Kidney epithelial cell (primary cell): ENCODE measurements around the gene PNPLA8. TPM values are rescaled to one million over a fixed set of nuclear protein-coding genes. Genes with fewer than 3 reads are reported as not detected.

Experiments
- DNase-seq: peaks from one replicate; pipeline ENCODE4 v3.0.0-alpha.2; 2010; ENCODE audit warnings: low read depth
- H3K27me3 ChIP-seq: 2 replicates; pipeline ENCODE4 v1.6.0; 2011; ENCODE audit warnings: low read length; ENCODE audit not compliant: control insufficient read depth, insufficient read depth
- H3K36me3 ChIP-seq: 2 replicates; pipeline ENCODE4 v1.5.1; 2011; ENCODE audit warnings: low read length; ENCODE audit not compliant: control insufficient read depth, insufficient read depth
- H3K4me3 ChIP-seq: 2 replicates; pipeline ENCODE4 v1.5.1; 2011; ENCODE audit warnings: low read depth, mild to moderate bottlenecking, control low read depth, low read length
- total RNA-seq: library from RNA; depleted of rRNA; stranded (reverse); fragments of >200 nt; gene quantifications from 2 replicates; pipeline ENCODE4 v1.2.3, GENCODE V29; 2015
- TF ChIP-seq, protein P1 (sequence below): IDR thresholded peaks from 2 replicates; pipeline ENCODE4 v1.5.1; 2011; ENCODE audit warnings: mild to moderate bottlenecking, moderate library complexity, low read length, control low read depth, inconsistent platforms; ENCODE audit not compliant: insufficient read depth, poor library complexity, severe bottlenecking

PNPLA8 gene
- total RNA-seq, 1 donor from 2014 or later, result 26.3 TPM

- TF ChIP-seq, protein P1, sequence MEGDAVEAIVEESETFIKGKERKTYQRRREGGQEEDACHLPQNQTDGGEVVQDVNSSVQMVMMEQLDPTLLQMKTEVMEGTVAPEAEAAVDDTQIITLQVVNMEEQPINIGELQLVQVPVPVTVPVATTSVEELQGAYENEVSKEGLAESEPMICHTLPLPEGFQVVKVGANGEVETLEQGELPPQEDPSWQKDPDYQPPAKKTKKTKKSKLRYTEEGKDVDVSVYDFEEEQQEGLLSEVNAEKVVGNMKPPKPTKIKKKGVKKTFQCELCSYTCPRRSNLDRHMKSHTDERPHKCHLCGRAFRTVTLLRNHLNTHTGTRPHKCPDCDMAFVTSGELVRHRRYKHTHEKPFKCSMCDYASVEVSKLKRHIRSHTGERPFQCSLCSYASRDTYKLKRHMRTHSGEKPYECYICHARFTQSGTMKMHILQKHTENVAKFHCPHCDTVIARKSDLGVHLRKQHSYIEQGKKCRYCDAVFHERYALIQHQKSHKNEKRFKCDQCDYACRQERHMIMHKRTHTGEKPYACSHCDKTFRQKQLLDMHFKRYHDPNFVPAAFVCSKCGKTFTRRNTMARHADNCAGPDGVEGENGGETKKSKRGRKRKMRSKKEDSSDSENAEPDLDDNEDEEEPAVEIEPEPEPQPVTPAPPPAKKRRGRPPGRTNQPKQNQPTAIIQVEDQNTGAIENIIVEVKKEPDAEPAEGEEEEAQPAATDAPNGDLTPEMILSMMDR, result peak; percentile 70
- Histone ChIP-seq H3K36me3 (no peaks in the 10 kb centered on the region), H3K27me3 (peaks cover 13% of the 10 kb centered on the region), H3K4me3 (no peak overlapping the region)
- no peak for DNase-seq
These were observed 65.9 kb downstream of the PNPLA8 start for GRCh38 chr7:108459922-108460551.

GRCh38 chr7:108457871-108458270 lies 68.1 kb downstream of the PNPLA8 start:
- TF ChIP-seq, protein P1, result no peak
- DNase-seq, result no peak
- peaks cover 13% of the 10 kb centered on the region for H3K27me3 ChIP-seq
- no peaks in the 10 kb centered on the region for H3K36me3 ChIP-seq
- H3K4me3 ChIP-seq, result no peak overlapping the region

DNA sequence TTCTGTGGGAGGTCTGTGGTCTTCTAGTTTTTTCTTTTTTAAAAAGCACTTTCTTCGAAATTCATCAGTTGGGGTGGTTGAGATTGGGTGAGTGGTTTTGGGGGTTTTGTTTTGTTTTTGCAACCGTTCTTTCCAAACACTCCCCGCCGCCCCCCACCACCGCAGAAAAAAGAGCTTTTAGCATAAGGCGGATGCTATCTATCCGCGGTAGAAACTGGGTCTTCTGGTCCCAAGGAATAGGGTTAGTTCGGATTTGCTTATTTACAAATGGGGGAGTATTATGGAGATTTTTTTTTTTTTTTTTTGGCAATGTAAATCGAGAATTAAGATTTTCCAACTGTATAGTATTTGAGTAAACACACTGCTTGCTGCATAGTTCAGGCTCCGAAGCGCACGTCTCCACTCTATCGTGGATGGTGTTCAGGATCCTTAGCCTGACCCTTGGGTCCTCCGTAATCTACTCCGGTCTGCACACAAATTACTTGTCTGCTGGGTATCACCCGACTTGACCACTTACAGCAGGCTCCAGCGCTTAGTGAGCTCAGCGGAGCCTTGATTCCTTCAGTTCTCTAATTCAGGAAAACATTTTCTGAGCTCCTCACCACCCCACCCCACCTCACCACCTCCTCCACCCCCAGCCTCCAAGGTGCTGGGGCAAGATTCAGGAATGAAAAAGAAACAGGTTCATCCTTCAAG lies 68.9 kb downstream of the PNPLA8 start:
- H3K27me3 ChIP-seq, result peaks cover 13% of the 10 kb centered on the region
- H3K4me3 ChIP-seq, result peak overlapping the region; percentile 66
- TF ChIP-seq, protein P1, result no peak
- no peaks in the 10 kb centered on the region for H3K36me3 ChIP-seq
- no peak for DNase-seq

DNA sequence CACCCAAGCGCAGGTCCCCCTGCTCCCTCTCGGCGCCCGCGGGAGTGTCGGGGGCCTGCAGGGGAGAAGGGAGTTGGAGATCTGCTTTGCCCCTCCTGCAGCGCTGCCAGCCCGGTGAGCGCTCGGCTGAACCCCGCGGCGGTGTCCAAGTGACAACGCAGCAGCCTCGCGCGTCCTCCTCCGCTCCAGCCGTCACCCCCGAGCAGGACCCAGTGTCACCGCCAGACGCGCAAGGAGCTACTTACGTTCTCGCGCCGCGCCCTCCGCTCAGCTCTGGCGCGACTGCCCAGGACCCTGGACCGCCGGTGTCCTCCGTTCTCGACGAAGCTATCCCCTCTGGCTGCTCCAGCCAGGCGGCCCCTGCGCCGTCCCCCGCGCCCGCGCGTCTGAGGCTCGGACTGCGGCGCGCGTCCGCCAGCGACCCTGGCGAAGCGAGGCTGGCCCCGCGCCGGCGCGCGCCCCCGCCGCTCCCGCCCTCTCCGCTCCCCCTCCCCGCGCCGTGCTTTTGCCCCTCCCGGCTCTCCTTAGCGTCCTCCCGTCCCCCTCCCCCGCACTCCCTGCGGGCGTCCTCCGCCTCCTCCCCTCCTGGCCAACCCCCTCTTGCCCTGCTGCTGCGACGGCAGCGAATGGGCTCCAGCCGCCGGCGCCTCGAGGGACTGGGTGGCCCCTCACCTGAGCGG lies 69.8 kb downstream of the PNPLA8 start, which contains the start of gene NRCAM:
Gene NRCAM, minus strand, starts transcription at position 439 of the 680 bp plus-strand sequence. CDS start 216,372 bp downstream, outside the sequence.
- DNase-seq, result no peak
- TF ChIP-seq, protein P1, result no peak
- no peaks in the 10 kb centered on the region for H3K36me3 ChIP-seq

DNA sequence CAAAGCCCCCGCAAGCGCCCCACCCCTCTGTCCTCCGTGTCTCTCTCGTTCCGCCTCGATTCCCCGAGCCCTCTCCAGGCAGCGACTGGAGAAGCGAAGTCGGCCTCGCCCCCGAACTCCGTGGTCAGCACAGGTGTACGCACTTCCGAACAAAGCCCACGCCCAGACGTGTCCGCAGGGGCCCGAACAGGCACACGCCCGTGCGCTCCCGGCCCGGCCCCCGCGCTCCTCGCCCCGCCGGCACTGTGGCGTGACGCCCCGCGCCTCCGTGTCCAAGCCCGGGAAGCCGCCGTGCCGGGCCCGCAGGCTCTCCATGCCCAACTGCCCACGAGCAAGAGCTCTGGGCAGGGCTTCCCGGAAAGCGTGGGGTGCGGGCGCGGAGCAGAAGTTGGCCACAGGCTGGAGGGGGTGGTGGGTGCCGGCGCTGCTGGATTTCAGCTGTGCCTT lies 70.4 kb downstream of the PNPLA8 start:
- TF ChIP-seq, protein P1, result no peak
- no peak for DNase-seq
- Histone ChIP-seq H3K27me3 (peaks cover 13% of the 10 kb centered on the region), H3K4me3 (peak overlapping the region; percentile 66), H3K36me3 (no peaks in the 10 kb centered on the region)

More for the DNA sequence above, 69.8 kb downstream of the PNPLA8 start, which contains the start of gene NRCAM:
- peaks cover 13% of the 10 kb centered on the region for H3K27me3 ChIP-seq
- peak within 1 kb of the TSS; percentile 66 for H3K4me3 ChIP-seq
